Esophagus mucosa (tissue), 1 donor: ENCODE results near the gene DNAJB14. TPM values are rescaled to one million over a fixed set of nuclear protein-coding genes. Genes with fewer than 3 reads are reported as not detected.
A peak's percentile ranks its signal among the peaks of the same experiment; 100 is the strongest.

ENCODE experiments used
- ATAC-seq: fragments of 200-7000 bp; cut with Tn5 transposase; one replicate; pipeline ENCODE4 v1.9.1; 2020
- total RNA-seq: library from RNA; stranded (reverse); gene quantifications from one replicate; pipeline ENCODE4 v1.2.4, GENCODE V29; 2023
- donor health status: DM: yes; HTN: yes; CAD: no.

Gene DNAJB14
- total RNA-seq, 1 donor from 2014 or later = 22.2 TPM

DNA sequence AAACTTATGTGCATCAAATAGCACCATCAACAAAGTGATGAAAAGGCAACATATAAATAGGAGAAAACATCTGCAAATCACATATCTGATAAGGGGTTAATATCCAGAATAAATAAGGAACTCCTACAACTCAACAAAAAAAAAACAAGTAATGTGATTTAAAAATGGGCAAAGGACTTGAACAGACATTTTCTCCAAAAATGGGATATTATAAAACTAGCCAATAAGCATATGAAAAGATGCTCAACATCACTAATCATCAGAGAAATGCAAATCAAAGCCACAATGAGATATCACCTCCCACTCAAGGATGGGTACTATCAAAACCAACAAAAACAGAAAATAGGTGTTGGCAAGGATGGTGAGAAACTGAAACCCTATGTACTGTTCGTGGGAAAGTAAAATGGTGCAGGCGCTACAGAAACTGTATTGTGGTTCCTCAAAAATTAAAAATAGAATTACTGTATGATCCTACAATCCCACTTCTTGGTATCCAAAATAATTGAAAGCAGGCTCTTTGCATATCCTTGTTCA is 2.4 kb downstream of the DNAJB14 start:
- no peak for ATAC-seq

- no peak for ATAC-seq
Observed at GRCh38 chr4:99938243-99938753, 8.1 kb downstream of the DNAJB14 start.

DNA sequence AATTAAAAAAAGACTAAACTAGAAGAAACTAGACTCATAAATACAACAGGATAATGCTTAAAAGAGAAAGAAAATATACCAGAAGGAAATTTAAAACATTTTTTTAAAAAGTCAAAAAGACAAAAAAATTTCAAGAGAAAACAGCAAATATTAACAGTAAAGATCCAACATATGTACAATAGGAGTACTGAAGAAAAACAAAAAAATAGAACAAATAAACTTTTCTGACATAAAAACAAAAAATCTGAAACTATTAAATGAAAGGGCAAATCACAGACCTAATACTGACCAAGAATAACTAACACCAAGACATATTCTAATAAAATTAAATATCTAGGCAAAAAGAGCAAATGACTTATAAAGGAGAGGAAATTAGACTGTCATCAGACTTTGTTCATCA is 11.5 kb downstream of the DNAJB14 start:
- ATAC-seq = no peak

- no peak for ATAC-seq
Observed at GRCh38 chr4:99927566-99927965, 18.9 kb downstream of the DNAJB14 start.

DNA sequence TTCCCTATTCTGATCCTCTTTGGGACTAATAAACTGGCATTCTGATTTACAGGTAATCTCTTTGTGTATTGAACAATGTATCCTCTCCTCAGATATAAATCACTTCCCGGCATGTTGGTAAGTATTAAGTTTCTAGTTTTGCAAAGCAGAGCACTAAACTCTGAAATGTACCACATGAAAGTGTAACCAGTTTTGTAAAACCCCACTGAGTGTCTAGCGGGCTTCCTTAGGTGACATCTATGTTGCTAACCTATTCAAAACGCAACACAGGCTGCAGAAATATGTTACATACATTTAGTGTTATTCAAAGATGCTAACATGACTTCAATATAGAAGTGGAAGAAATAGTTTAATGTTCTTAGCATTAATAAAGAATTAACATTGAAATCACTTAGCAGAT is 25.2 kb downstream of the DNAJB14 start:
- no peak for ATAC-seq

DNA sequence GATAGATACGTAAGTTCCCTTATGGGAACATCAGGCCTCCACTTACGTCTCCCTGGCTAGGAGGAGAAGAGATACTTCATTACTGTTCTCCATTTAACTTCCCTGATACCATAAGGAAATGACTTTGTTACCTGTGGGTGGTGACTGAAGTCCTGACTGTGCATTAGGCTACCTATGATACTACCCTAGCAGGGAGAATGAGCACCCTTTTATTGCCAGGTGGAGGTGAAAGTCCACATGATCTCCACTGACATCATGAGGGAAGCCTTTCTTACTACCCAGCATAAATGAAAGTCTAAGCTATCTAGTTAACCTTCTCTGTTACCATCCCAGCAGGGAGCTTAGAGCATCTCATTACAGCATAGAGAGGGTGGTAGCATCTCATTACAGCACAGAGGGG is 27.8 kb downstream of the DNAJB14 start:
- no peak for ATAC-seq

DNA sequence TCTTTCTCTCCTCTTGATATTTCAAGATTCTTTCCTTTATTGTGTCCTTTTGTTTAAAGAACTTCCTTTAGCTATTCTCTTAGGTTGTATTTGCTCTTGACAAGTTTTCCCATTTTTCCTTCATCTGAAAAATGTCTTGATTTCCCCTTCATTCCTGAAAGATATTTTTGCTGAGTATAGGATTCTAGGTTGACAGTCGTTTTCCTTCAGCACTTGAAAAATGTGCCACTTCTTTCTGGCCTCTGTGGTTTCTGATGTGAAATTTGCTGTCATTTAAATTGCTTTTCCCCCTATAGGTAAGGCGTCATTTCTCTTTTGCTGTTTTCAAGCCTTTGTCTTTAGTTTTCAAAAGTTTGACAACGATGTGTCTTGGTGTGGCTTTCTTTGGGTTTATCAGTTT is 28.8 kb downstream of the DNAJB14 start:
- no peak for ATAC-seq

DNA sequence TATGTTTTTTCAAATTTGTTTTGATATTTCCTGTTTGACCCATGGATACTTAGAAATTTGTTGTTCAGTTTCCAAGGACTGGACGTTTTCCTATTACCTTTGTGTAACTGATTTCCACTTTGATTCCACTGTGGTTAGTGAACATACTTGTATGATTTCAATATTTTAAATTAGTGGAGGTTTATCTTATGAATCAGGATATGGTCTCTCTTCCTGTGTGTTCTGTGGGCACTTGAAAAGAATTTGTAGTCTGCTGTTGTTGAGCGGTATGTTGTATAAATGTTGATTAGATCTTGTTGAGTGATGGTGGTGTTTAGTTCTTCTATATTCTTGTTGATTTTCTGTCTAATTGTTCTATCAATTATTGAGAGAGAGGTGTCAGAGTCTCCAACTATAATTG is 31.0 kb downstream of the DNAJB14 start:
- no peak for ATAC-seq

DNA sequence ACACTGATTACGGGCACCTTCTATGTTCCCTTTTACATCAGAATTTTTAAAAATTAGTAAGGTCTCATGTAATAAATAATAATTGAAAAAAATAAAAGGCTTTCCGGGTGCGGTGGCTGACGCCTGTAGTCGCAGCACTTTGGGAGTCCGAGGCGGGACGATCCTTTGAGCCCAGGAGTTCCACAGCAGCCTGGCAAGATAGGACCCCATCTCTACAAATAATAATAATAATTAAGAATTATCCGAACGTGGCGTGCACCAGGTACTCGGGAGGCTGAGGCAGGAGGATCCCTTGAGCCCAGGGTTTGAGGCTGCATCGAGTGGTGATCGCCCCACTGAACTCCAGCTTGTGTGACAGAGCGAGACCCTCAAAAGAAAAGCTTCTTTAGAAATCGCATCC is 51.4 kb downstream of the DNAJB14 start:
- no peak for ATAC-seq

GRCh38 chr4:99894161-99894997 is 52.0 kb downstream of the DNAJB14 start, which contains the start of gene LAMTOR3:
LAMTOR3 (minus strand) TSS chr4:99894427; CDS start chr4:99893963, 464 bp downstream.
- peak; percentile 98 for ATAC-seq

GRCh38 chr4:99893839-99894160 is 52.6 kb downstream of the DNAJB14 start:
- ATAC-seq = peak; percentile 59

GRCh38 chr4:99893029-99893428 is 53.4 kb downstream of the DNAJB14 start:
- ATAC-seq = no peak

GRCh38 chr4:99891351-99891750 is 55.1 kb downstream of the DNAJB14 start:
- no peak for ATAC-seq

GRCh38 chr4:99887837-99888236 is 58.6 kb downstream of the DNAJB14 start:
- ATAC-seq = no peak

GRCh38 chr4:99886146-99886545 is 60.3 kb downstream of the DNAJB14 start:
- no peak for ATAC-seq

- no peak for ATAC-seq
Observed at GRCh38 chr4:99885687-99886086, 60.7 kb downstream of the DNAJB14 start.

- no peak for ATAC-seq
Observed at GRCh38 chr4:99885063-99885664, 61.3 kb downstream of the DNAJB14 start.

- peak; percentile 82 for ATAC-seq
Observed at GRCh38 chr4:99879458-99879857, 67.0 kb downstream of the DNAJB14 start.

DNA sequence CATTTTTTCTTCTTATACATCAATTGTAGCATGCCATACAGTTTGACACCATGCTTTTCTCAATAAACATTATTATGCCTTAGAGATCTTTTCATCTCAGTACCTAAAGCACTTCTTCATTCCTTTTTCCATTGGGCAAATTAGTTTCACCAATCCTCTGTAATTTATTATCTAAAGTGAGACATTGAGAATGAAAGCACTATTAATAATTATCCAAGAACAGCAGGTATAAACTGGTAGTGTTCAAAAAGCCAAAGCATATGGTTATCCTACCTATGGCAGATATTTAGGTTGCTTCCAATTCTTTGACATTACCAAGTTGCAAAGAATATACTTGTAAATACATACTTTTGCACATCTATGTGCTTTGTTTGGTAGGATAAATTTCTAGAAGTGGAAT is 67.8 kb downstream of the DNAJB14 start:
- no peak for ATAC-seq

GRCh38 chr4:99876946-99877345 is 69.5 kb downstream of the DNAJB14 start:
- peak; percentile 71 for ATAC-seq

DNA sequence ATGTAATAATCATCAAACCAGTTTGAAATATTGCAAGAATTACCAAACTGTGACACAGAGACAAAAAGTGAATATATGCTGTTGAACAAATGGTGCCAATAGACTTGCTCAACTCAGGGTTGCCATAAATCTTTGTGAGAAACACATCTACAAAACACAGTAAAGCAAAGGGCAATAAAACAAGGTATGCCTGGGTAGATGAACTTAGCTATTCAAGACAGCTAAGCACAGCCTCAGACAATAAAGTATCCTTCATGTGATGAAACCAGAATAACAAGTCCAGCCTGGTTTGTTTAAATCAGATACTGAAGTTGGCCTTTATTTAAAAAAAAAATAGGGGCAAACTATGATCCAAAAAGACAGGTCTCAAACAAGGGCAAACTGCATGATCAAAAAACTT is 71.3 kb downstream of the DNAJB14 start:
- ATAC-seq = peak; percentile 50

DNA sequence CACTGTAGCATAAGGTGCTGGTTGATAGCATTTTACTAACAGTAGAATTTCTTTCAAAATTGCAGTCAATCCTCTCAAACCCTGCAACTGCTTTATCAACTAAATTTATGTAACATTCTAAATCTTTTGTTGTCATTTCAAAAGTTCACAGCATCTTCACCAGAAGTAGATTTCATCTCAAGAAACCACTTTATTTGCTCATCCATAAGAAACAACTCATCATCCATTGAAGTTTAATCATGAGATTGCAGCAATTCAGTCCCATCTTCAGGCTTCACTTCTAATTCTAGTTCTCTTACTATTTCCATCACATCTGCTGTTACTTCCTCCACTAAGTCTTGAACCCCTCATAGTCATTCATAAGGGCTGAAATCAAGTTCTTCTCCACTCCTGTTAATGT is 73.8 kb downstream of the DNAJB14 start:
- ATAC-seq = no peak

- peak; percentile 31 for ATAC-seq
Observed at GRCh38 chr4:99868126-99868596, 78.3 kb downstream of the DNAJB14 start.

- ATAC-seq = peak; percentile 69
Observed at GRCh38 chr4:99863804-99864203, 82.6 kb downstream of the DNAJB14 start.
